ENCODE measurements around the gene C9orf85.
"Not testable (repeated sequence)": the region's sequence is repeated elsewhere in the genome, so short reads cannot be mapped to it uniquely, and the experiment has no call there.

Gene C9orf85

GRCh38 chr9:71886015-71886414, 25.4 kb upstream of the C9orf85 start:
- no peaks in the 10 kb centered on the region for H3K9me3 ChIP-seq (ENCODE audit: control insufficient read depth, low read length)
- no peak for DNase-seq
- H3K27ac ChIP-seq (ENCODE audit: insufficient read depth, low read length, poor library complexity, severe bottlenecking), result no peak overlapping the region
- H3K4me3 ChIP-seq (ENCODE audit: insufficient read depth, low read depth, low read length, poor library complexity, severe bottlenecking), result no peak overlapping the region
- no peaks in the 10 kb centered on the region for H3K36me3 ChIP-seq (ENCODE audit: control insufficient read depth, insufficient read depth, low read length)
- H3K4me1 ChIP-seq (ENCODE audit: control insufficient read depth, insufficient read depth, low read length, poor library complexity, severe bottlenecking), result no peaks in the 10 kb centered on the region
- no peaks in the 10 kb centered on the region for H3K27me3 ChIP-seq (replicated peaks; ENCODE audit: control insufficient read depth, insufficient read depth, low read length, poor library complexity, severe bottlenecking)

- no peak for DNase-seq
- H3K9me3 ChIP-seq (ENCODE audit: control insufficient read depth, low read length), result no peaks in the 10 kb centered on the region
- no peaks in the 10 kb centered on the region for H3K36me3 ChIP-seq (ENCODE audit: control insufficient read depth, insufficient read depth, low read length)
- H3K27me3 ChIP-seq (replicated peaks; ENCODE audit: control insufficient read depth, insufficient read depth, low read length, poor library complexity, severe bottlenecking), result no peaks in the 10 kb centered on the region
- no peaks in the 10 kb centered on the region for H3K4me1 ChIP-seq (ENCODE audit: control insufficient read depth, insufficient read depth, low read length, poor library complexity, severe bottlenecking)
- H3K27ac ChIP-seq (ENCODE audit: insufficient read depth, low read length, poor library complexity, severe bottlenecking), result no peak overlapping the region
- no peak overlapping the region for H3K4me3 ChIP-seq (ENCODE audit: insufficient read depth, low read depth, low read length, poor library complexity, severe bottlenecking)
These were observed 24.9 kb upstream of the C9orf85 start for GRCh38 chr9:71886541-71886940.

- DNase-seq, result no peak
- no peaks in the 10 kb centered on the region for H3K36me3 ChIP-seq (ENCODE audit: control insufficient read depth, insufficient read depth, low read length)
- no peak overlapping the region for H3K4me3 ChIP-seq (ENCODE audit: insufficient read depth, low read depth, low read length, poor library complexity, severe bottlenecking)
- H3K9me3 ChIP-seq (ENCODE audit: control insufficient read depth, low read length), result no peaks in the 10 kb centered on the region
- H3K4me1 ChIP-seq (ENCODE audit: control insufficient read depth, insufficient read depth, low read length, poor library complexity, severe bottlenecking), result no peaks in the 10 kb centered on the region
- no peaks in the 10 kb centered on the region for H3K27me3 ChIP-seq (replicated peaks; ENCODE audit: control insufficient read depth, insufficient read depth, low read length, poor library complexity, severe bottlenecking)
- H3K27ac ChIP-seq (ENCODE audit: insufficient read depth, low read length, poor library complexity, severe bottlenecking), result no peak overlapping the region
These were observed 24.1 kb upstream of the C9orf85 start for GRCh38 chr9:71887362-71887761.

- Histone ChIP-seq H3K4me3 (ENCODE audit: insufficient read depth, low read depth, low read length, poor library complexity, severe bottlenecking) (no peak overlapping the region), H3K27ac (ENCODE audit: insufficient read depth, low read length, poor library complexity, severe bottlenecking) (no peak overlapping the region), H3K4me1 (ENCODE audit: control insufficient read depth, insufficient read depth, low read length, poor library complexity, severe bottlenecking) (no peaks in the 10 kb centered on the region), H3K9me3 (ENCODE audit: control insufficient read depth, low read length) (no peaks in the 10 kb centered on the region), H3K36me3 (ENCODE audit: control insufficient read depth, insufficient read depth, low read length) (no peaks in the 10 kb centered on the region), H3K27me3 (replicated peaks; ENCODE audit: control insufficient read depth, insufficient read depth, low read length, poor library complexity, severe bottlenecking) (no peaks in the 10 kb centered on the region)
- DNase-seq, result no peak
These were observed 21.3 kb upstream of the C9orf85 start for GRCh38 chr9:71890042-71890679.

- Histone ChIP-seq H3K4me1 (ENCODE audit: control insufficient read depth, insufficient read depth, low read length, poor library complexity, severe bottlenecking) (no peaks in the 10 kb centered on the region), H3K27ac (ENCODE audit: insufficient read depth, low read length, poor library complexity, severe bottlenecking) (no peak overlapping the region), H3K27me3 (replicated peaks; ENCODE audit: control insufficient read depth, insufficient read depth, low read length, poor library complexity, severe bottlenecking) (no peaks in the 10 kb centered on the region), H3K36me3 (ENCODE audit: control insufficient read depth, insufficient read depth, low read length) (no peaks in the 10 kb centered on the region), H3K4me3 (ENCODE audit: insufficient read depth, low read depth, low read length, poor library complexity, severe bottlenecking) (no peak overlapping the region), H3K9me3 (ENCODE audit: control insufficient read depth, low read length) (no peaks in the 10 kb centered on the region)
- DNase-seq, result no peak
These were observed 19.8 kb upstream of the C9orf85 start for GRCh38 chr9:71891557-71892189.

- peaks cover 11% of the 10 kb centered on the region for H3K4me1 ChIP-seq (ENCODE audit: control insufficient read depth, insufficient read depth, low read length, poor library complexity, severe bottlenecking)
- no peaks in the 10 kb centered on the region for H3K27me3 ChIP-seq (replicated peaks; ENCODE audit: control insufficient read depth, insufficient read depth, low read length, poor library complexity, severe bottlenecking)
- H3K4me3 ChIP-seq (ENCODE audit: insufficient read depth, low read depth, low read length, poor library complexity, severe bottlenecking), result no peak overlapping the region
- H3K27ac ChIP-seq (ENCODE audit: insufficient read depth, low read length, poor library complexity, severe bottlenecking), result no peak overlapping the region
- DNase-seq, result no peak
- H3K36me3 ChIP-seq (ENCODE audit: control insufficient read depth, insufficient read depth, low read length), result no peaks in the 10 kb centered on the region
- H3K9me3 ChIP-seq (ENCODE audit: control insufficient read depth, low read length), result no peaks in the 10 kb centered on the region
These were observed 16.3 kb upstream of the C9orf85 start for GRCh38 chr9:71895117-71895516.

- H3K4me3 ChIP-seq (ENCODE audit: insufficient read depth, low read depth, low read length, poor library complexity, severe bottlenecking), result no peak overlapping the region
- no peaks in the 10 kb centered on the region for H3K27me3 ChIP-seq (replicated peaks; ENCODE audit: control insufficient read depth, insufficient read depth, low read length, poor library complexity, severe bottlenecking)
- no peak for DNase-seq
- H3K27ac ChIP-seq (ENCODE audit: insufficient read depth, low read length, poor library complexity, severe bottlenecking), result no peak overlapping the region
- H3K9me3 ChIP-seq (ENCODE audit: control insufficient read depth, low read length), result no peaks in the 10 kb centered on the region
- H3K36me3 ChIP-seq (ENCODE audit: control insufficient read depth, insufficient read depth, low read length), result no peaks in the 10 kb centered on the region
- peaks cover 11% of the 10 kb centered on the region for H3K4me1 ChIP-seq (ENCODE audit: control insufficient read depth, insufficient read depth, low read length, poor library complexity, severe bottlenecking)
These were observed 15.5 kb upstream of the C9orf85 start for GRCh38 chr9:71895955-71896354.

- Histone ChIP-seq H3K27me3 (replicated peaks; ENCODE audit: control insufficient read depth, insufficient read depth, low read length, poor library complexity, severe bottlenecking) (no peaks in the 10 kb centered on the region), H3K4me3 (ENCODE audit: insufficient read depth, low read depth, low read length, poor library complexity, severe bottlenecking) (no peak overlapping the region), H3K27ac (ENCODE audit: insufficient read depth, low read length, poor library complexity, severe bottlenecking) (no peak overlapping the region), H3K36me3 (ENCODE audit: control insufficient read depth, insufficient read depth, low read length) (no peaks in the 10 kb centered on the region), H3K4me1 (ENCODE audit: control insufficient read depth, insufficient read depth, low read length, poor library complexity, severe bottlenecking) (peaks cover 14% of the 10 kb centered on the region), H3K9me3 (ENCODE audit: control insufficient read depth, low read length) (no peaks in the 10 kb centered on the region)
- no peak for DNase-seq
These were observed 14.7 kb upstream of the C9orf85 start for GRCh38 chr9:71896761-71897160.

- Histone ChIP-seq H3K9me3 (ENCODE audit: control insufficient read depth, low read length) (no peaks in the 10 kb centered on the region), H3K4me1 (ENCODE audit: control insufficient read depth, insufficient read depth, low read length, poor library complexity, severe bottlenecking) (peaks cover 14% of the 10 kb centered on the region), H3K27ac (ENCODE audit: insufficient read depth, low read length, poor library complexity, severe bottlenecking) (no peak overlapping the region), H3K27me3 (replicated peaks; ENCODE audit: control insufficient read depth, insufficient read depth, low read length, poor library complexity, severe bottlenecking) (no peaks in the 10 kb centered on the region), H3K36me3 (ENCODE audit: control insufficient read depth, insufficient read depth, low read length) (no peaks in the 10 kb centered on the region), H3K4me3 (ENCODE audit: insufficient read depth, low read depth, low read length, poor library complexity, severe bottlenecking) (no peak overlapping the region)
- no peak for DNase-seq
These were observed 13.9 kb upstream of the C9orf85 start for GRCh38 chr9:71897577-71897976.

- not testable (repeated sequence) for H3K27ac ChIP-seq (ENCODE audit: insufficient read depth, low read length, poor library complexity, severe bottlenecking); H3K9me3 ChIP-seq (ENCODE audit: control insufficient read depth, low read length); H3K27me3 ChIP-seq (replicated peaks; ENCODE audit: control insufficient read depth, insufficient read depth, low read length, poor library complexity, severe bottlenecking); H3K4me3 ChIP-seq (ENCODE audit: insufficient read depth, low read depth, low read length, poor library complexity, severe bottlenecking); H3K36me3 ChIP-seq (ENCODE audit: control insufficient read depth, insufficient read depth, low read length); DNase-seq
- H3K4me1 ChIP-seq (ENCODE audit: control insufficient read depth, insufficient read depth, low read length, poor library complexity, severe bottlenecking), result peaks cover 14% of the 10 kb centered on the region
These were observed 12.7 kb upstream of the C9orf85 start for GRCh38 chr9:71898756-71899155.

Measured in effector memory CD4-positive, alpha-beta T cell (primary cell).